T-helper 1 cell treated with Interleukin-12 subunit alpha and Interleukin-12 subunit beta and Interleukin-4 antibody, amounts not matched to agents 30 ng/mL and 1 ng/mL, for 36 hours (primary cell): ENCODE data around the gene PAPPA2. TPM values are rescaled to one million over a fixed set of nuclear protein-coding genes. Genes with fewer than 3 reads are reported as not detected.
"Not testable (repeated sequence)": the region's sequence is repeated elsewhere in the genome, so short reads cannot be mapped to it uniquely, and the experiment has no call there.

Source experiments
- intact Hi-C: fragments of 100-400 bp; cut with micrococcal nuclease; formaldehyde crosslinking; loops from one replicate; pipeline ENCODE4 v1.15.1; 2024
- total RNA-seq: library from RNA; stranded (reverse); gene quantifications from 2 replicates; pipeline ENCODE4 v1.2.3, GENCODE V29; 2022

The PAPPA2 gene
- total RNA-seq, 1 donor from 2014 or later = 0.12 TPM

DNA sequence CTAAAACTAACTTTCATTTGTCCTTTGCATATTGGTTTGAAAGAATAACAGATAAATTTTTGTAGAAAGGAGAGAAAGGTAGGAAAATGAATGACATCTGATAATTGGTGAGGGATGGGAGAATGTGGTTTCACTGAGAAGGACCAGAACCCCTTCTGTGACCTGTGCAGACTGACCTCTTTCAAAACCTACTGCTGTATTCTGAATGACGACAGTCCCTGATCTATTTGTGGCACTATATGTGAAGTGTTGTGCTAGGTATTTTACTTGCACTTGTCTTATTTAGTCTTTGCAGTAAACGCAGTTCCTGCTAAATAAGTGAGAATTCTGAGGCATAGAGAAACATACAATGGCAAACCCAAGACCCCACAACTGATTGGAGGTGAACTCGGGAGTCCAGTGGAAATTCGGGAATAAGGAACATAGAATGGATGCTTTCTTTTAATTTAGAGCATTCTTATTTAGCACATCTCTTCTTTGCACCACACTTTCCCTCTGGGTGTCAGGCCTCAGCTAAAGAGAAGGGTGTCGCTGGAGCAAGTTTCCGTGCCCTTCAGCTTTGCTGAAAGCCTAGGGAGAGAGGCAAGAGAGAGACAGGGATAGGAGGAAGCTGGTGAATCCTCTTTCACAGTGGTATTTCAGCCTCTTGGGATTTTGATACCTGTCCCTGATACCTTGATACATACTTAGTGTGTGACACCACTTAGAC, 230.2 kb downstream of the PAPPA2 start:
- intact Hi-C loops = no loop called here

DNA sequence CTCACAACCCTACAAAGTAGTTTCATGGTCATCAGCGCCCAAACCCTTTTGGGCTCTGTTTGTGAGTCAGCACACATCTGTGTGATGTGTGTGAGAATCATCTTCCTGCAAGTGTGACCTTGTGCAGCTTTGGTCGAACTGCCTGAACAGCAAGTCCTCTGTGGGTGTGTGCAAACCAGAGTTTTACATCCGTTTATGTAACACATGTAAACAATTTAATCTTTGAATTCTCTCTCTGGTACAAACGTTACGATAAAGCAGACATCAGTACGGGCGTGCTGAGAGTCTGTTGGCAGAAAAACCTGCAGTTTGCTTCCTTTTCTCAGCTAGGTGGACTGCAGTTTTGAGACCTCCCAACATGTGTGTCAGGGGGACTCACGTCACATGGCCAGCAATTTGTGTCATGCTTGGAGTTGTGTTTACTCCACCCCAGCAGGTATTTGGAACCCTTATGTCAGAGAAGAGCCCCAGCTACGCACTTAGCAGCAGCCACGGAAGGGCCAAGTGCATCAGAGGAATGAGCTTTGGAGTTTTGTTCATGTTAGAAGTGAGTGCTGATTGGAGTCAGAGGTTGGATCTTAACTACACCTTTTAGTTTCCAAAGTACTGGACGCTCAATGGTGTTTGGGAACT, 230.8 kb downstream of the PAPPA2 start:
- intact Hi-C loops = no loop called here

DNA sequence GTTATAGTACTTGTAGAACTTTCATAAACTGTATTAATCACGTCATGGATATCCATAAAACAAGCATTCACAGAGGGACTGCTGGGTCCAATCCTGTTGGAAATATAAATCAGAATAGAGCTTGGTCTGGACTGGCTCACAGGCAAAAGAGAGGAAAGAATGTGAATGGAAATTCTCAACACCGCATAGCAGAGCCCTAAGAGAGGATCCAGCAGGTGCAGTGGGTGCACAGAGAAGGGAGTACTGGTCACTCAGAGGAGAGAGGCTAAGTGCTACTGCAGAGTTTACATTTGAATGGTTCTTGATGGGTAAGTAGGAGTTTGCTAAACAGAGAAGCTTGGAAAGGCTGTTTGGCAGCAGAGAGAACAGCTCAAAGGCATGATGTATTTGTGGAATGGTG, 231.7 kb downstream of the PAPPA2 start:
- intact Hi-C loops = no loop called here

DNA sequence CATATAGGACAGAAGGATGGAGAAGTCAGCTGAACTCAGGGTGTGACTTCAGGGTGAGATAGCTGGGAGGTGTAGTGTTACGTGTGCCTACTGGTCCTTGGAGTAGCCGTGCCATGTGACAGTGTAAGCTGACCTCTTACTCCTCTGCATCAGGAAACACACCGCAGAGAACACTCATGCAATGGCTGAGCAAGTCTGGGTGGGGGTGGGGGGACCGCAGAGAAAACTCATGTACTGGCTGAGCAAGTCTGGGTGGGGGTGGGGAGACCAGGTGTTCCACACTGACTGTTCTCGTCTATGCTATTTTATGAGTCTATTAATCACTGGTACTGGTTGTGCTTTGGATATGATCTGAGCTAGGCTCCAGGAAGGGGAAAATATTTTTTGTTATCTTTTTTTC, 233.1 kb downstream of the PAPPA2 start:
- intact Hi-C loops = no loop called here

GRCh38 chr1:176696689-176697088, 233.7 kb downstream of the PAPPA2 start:
- intact Hi-C loops = no loop called here

DNA sequence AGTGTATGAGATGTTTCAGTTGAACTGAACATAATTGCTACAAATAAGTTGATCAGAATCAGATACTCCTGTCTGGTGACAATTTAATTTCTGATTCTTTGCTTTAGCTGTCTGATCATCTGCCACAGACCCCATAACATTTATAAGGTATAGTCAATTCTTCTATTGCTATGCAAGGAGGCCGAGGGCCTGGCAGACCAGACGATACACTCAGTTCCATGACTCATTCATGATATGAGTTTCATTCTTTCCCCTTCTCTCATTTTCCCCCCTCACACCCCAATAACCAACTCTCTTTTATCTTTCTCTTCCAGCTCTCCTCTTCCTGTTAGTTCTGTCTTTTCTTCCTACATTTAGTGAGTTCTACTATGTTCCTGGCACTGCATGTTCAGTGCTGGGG, 236.8 kb downstream of the PAPPA2 start:
- intact Hi-C loops = no loop called here

- intact Hi-C loops = no loop called here
Observed at GRCh38 chr1:176701151-176701866, 238.3 kb downstream of the PAPPA2 start.

DNA sequence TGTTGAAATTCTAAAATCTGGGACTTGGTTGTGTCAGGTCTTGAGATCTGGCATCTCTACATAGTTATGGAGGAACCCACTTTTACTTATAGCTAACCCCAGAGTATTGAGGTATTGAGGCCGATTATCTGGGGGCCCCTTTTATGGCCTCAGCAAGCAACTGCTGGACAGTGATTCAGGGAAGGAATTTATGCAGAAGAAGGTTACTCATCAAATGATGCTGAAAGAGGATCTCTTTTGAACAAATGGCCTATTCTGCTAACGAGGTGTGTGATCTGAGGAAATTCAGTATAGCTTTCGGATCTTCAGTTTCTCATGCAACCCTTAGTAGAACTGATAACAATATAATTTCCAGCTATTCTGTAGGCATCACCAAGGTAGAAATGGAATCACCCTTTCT, 239.9 kb downstream of the PAPPA2 start:
- intact Hi-C loops = no loop called here

- intact Hi-C loops = no loop called here
Observed at GRCh38 chr1:176705585-176705984, 242.6 kb downstream of the PAPPA2 start.

DNA sequence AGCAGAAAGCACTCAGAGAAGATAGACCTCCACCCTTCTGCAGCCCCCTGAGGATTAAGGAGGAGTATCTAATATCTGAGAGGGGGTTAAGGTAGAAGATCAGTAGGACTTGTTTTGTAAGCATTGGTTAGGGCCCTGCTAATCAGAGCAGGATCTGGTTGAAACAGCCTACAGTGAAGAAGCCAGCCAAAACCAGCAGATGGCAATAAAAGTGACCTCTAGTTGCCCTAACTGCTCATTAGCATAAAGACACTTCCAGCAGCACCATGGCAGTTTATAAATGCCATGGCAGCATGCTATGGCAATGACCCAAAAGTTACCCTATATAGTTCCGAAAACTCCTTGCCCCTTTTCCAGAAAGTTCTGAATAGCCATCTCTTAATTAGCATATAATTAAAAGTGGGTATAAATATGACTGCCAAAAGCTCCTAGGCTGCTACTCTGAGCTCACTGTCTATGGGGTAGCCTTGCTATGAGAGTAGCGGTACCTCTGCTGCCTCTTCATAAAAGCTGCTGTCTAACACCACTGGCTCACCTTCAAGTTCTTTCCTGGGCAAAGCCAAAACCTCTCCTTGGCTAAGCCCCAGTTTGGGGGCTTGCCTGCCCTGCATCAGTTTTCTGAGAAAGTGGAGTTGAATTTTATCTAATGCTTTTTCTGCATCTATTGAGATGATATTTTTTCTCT, 254.2 kb downstream of the PAPPA2 start:
- intact Hi-C loops = no loop called here

DNA sequence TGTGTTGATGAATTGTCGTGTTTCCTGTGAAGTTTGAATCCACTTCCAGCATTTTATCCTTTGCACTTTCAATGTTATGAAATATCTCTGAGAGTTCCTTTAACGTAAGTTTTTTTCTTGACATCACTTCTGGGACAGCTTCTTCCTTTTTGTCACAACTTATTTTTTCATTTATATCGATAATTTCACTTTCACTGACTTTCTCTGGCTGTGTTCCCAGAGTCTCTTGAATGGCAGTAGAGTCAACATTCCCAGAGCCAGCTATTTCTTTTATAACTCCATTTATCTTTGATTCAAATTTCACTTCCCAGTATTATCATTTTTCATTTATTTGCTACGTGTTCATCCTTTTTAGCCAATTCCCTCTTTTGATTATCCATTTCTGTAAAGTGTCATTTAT, 256.5 kb downstream of the PAPPA2 start:
- intact Hi-C loops = no loop called here

- intact Hi-C loops = no loop called here
Observed at GRCh38 chr1:176720838-176721237, 257.9 kb downstream of the PAPPA2 start.

- intact Hi-C loops = no loop called here
Observed at GRCh38 chr1:176733661-176734060, 270.7 kb downstream of the PAPPA2 start.

DNA sequence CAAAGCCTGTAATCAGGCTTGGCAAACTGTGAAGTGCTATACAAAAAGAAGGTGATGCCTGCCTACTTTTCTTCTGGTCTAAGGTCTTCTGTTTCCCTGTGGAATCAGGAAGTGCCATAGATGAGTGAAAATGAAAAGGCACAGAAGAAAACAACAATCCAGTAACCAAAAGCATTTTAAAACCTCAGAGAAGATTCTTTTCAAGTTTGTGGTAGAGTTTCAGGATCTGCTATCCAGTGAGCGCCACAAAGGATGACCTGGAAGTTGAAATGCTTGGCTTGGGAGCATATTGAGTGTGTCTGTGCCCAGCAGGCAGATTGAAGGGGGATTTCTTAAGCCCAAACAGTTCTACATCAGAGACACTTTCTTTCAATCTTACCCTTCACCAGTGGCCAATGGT, 272.2 kb downstream of the PAPPA2 start:
- intact Hi-C loops = no loop called here

DNA sequence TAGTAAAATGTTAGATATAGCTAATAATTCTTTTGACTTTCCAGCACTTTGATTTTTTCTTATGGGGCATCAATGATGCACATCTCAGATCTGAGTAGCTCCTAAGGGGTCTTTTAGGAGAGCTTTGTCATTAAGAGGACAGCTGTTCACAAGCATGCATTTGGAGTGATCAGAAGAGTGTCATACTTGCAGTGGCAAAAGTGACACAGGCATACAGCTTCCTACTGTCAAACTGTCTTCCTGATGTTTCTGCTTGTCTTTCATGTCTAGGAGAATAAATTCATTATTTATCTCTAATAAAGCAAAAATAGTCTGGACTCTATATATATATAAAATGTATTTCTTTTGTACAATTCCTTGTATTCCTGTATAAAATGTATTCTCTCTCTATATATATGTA, 273.0 kb downstream of the PAPPA2 start:
- intact Hi-C loops = no loop called here

DNA sequence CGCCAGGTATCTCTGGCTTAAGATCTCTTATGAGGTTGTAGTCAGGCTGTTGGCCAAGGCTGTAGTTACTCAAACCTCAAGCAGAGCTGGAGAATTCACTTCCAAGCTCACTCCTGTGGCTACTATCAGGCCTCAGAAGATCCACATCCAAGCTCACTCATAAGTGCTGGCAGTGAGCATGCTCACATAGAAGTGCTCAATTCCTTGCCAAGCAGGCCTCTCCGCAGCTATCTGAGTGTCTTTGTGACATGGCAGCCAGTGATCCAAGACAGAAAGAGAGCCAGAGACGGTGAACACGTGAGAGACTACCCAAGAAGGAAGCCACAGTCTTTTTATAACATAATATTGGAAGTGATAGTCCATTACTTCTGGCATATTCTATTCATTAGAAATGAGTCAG, 278.2 kb downstream of the PAPPA2 start:
- intact Hi-C loops = no loop called here

DNA sequence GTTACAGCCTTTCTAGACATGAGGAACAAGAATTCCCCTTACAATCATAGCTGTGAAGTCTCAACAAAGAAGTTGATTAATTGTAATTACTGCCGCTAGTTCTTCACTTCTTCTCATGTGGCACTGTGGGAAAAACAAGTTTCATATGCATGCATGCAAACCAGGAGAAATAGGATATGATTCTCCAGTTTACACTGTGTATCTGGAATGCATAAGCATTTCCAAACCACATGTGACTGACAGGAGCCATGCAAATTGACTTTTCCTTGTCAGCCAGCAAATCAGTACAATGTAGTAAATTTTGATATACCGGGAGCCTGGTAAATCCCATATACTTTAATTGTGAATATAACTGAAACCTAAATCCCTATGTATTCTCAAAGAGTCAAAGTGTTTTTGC, 279.3 kb downstream of the PAPPA2 start:
- intact Hi-C loops = no loop called here

DNA sequence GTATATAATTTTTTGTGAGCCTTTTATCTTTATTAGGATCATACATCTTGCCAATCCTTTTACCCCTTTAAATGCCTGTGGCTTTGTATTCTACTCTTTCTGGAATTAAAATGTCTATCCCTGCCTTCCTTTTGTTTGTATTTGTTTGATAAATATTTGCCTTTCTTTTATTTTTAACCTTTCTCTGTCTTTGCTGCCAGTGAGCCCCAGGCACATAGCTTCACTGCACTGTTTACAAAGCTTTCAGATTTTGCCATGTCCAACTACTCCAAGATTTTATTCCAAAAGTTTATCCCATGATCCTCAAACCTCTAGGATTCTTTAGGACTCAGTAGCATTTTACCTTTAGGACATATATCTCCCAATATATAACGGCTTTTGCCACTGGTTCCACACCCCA, 281.2 kb downstream of the PAPPA2 start:
- intact Hi-C loops = no loop called here

- intact Hi-C loops = no loop called here
Observed at GRCh38 chr1:176745945-176746344, 283.0 kb downstream of the PAPPA2 start.

DNA sequence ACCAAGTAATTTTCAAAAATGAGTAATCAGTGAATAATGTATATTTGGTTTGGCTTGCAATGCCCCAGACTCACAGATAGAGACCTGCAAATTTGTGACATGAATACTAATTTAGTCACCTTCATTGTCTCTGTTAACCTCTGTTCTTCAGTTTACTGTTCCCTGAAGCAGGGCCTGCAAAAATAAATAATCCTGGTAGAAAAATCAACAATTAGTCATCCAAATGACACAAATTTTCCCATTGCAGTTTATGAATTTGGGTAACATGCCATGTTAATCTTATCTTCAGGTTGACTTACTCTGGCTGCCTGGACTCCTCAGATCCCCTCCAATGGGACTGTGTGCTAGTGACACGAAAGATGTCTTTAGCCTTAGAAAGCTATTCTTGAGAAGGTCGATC, 289.5 kb downstream of the PAPPA2 start:
- intact Hi-C loops = no loop called here

DNA sequence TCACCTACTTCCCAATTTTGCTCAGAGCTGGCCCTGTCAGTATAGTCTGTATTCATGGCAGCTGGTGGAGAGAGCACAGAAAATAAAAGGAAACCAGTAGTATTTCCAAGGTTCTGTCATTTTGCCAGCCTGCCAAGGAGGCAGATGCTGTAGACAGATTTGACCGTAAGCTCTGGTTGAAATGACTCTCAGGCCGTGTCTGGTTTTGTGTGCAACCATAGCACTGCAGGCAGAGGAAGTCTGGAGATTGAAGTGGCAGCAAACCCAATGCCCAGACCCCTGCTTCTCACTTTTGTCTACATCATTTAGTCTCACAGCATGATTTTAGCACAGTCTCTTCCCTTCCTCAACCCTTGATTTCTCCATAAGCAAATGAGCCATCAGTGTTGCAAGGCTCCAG, 291.7 kb downstream of the PAPPA2 start:
- intact Hi-C loops = no loop called here

DNA sequence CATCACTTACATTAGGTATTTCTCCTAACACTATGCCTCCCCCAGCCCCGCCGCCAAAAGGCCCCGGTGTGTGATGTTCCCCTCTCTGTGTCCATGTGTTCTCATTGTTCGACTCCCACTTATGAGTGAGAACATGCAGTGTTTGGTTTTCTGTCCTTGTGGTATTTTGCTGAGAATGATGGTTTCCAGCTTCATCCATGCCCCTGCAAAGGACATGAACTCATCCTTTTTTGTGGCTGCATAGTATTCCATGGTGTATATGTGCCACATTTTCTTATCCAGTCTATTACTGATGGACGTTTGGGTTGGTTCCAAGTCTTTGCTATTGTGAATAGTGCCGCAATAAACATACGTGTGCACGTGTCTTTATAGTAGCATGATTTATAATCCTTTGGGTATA, 293.8 kb downstream of the PAPPA2 start:
- intact Hi-C loops = not testable (repeated sequence)
